Upper lobe of left lung (tissue), 6 donors: ENCODE measurements around the gene PDE4B. TPM values are rescaled to one million over a fixed set of nuclear protein-coding genes. Genes with fewer than 3 reads are reported as not detected.

ENCODE experiments used
- ATAC-seq, 2 donors: fragments of 200-7000 bp; cut with Tn5 transposase; one replicate each; pipeline ENCODE4 v1.9.1; 2022; ENCODE audit warnings: mild to moderate bottlenecking in 2 of 2, moderate library complexity in 2 of 2; ENCODE audit not compliant: low FRiP score in 2 of 2
- DNase-seq, 2 donors: peaks; one replicate each; pipeline ENCODE4 v3.0.0-alpha.2; 2019 to 2020
- H3K27ac ChIP-seq, 4 donors: fragments of 200-600 bp; sonication (generic); one replicate each; pipeline ENCODE4 v1.5.1; 2016 to 2019
- H3K27me3 ChIP-seq, 4 donors: fragments of 200-600 bp; sonication (generic); one replicate each; pipeline ENCODE4 v1.5.1; 2017 to 2019
- H3K36me3 ChIP-seq, 4 donors: fragments of 200-600 bp; sonication (generic); one replicate each; pipeline ENCODE4 v1.5.1; 2016 to 2019
- H3K4me1 ChIP-seq, 4 donors: fragments of 200-600 bp; sonication (generic); one replicate each; pipeline ENCODE4 v1.5.1; 2018 to 2019
- H3K4me3 ChIP-seq, 4 donors: fragments of 200-600 bp; sonication (generic); one replicate each; pipeline ENCODE4 v1.5.1; 2017 to 2019; ENCODE audit warnings: mild to moderate bottlenecking in 2 of 4, moderate library complexity in 1 of 4
- H3K9me3 ChIP-seq, 4 donors: fragments of 200-600 bp; sonication (generic); one replicate each; pipeline ENCODE4 v1.5.1; 2018 to 2019
- CTCF ChIP-seq, 6 experiments: fragments of 450-650 bp in 4 of 6; fragments of 200-600 bp in 2 of 6; sonication (generic) in 2 of 6; IDR thresholded peaks; one replicate each; pipeline ENCODE4 v1.5.1; 2016 to 2019; ENCODE audit warnings: antibody characterized with exemption in 6 of 6
- EP300 ChIP-seq, 4 donors: sonication (generic); formaldehyde crosslinking; IDR thresholded peaks; one replicate each; pipeline ENCODE4 v1.5.1; 2017; ENCODE audit warnings: antibody characterized with exemption in 4 of 4, control low read depth in 2 of 4
- POLR2A ChIP-seq, 4 donors: fragments of 450-650 bp; IDR thresholded peaks; one replicate each; pipeline ENCODE4 v1.5.1; 2016 to 2017; ENCODE audit warnings: antibody characterized with exemption in 4 of 4, mild to moderate bottlenecking in 2 of 4
- POLR2AphosphoS5 ChIP-seq, 2 donors: sonication (generic); formaldehyde crosslinking; IDR thresholded peaks; one replicate each; pipeline ENCODE4 v1.5.1; 2017; ENCODE audit warnings: antibody characterized with exemption in 2 of 2
- WGBS, 2 donors: methylation state at CpG; one replicate each; pipeline ENCODE4 v1.1.5; 2017 to 2018; 5-methylcytosine and 5-hydroxymethylcytosine counted together
- total RNA-seq, 6 donors: library from RNA; depleted of rRNA in 4 of 6; stranded (reverse); fragments of >200 nt in 4 of 6; gene quantifications; one replicate each; pipeline versions ENCODE4 v1.1.0 to v1.2.1, GENCODE V29; 2016 to 2021
- donor health status: DM: no; HTN: no; CAD: no; lungs with moderate emphysema.
- donor health status: DM: no; HTN: yes; CAD: no; lungs with severe emphysema.

PDE4B gene
- total RNA-seq, 6 donors from 2014 or later, result 8.1 to 61.6 (median 15.9) TPM

GRCh38 chr1:66332548-66332901 is 539.8 kb downstream of the PDE4B start:
- Histone ChIP-seq H3K27me3 (no peaks in the 10 kb centered on the region), H3K4me1 (peaks cover 35 to 63% (median 47%) of the 10 kb centered on the region in 4 donors), H3K36me3 (no peaks in the 10 kb centered on the region), H3K9me3 (no peaks in the 10 kb centered on the region), H3K27ac (peak overlapping the region; percentile 85 to 91 (median 90)), H3K4me3 (peak overlapping the region; percentile 43 to 64 (median 56))
- ATAC-seq (peak; percentile 2 to 28), DNase-seq (no peak)
- TF ChIP-seq POLR2A (IDR thresholded peaks at IDR 0.05) (peak in 1 of 4 donors; percentile 4), POLR2AphosphoS5 (IDR thresholded peaks at IDR 0.05) (no peak)
- 6% methylated on average over 2 of the region's 2 CpGs for WGBS, 2 donors

GRCh38 chr1:66333466-66334199 is 540.9 kb downstream of the PDE4B start:
- DNase-seq, result no peak
- no peaks in the 10 kb centered on the region for H3K9me3 ChIP-seq
- H3K4me3 ChIP-seq, result peak overlapping the region; percentile 28 to 64 (median 51)
- peak; percentile 22 to 52 for TF ChIP-seq POLR2AphosphoS5 (IDR thresholded peaks at IDR 0.05)
- TF ChIP-seq EP300 (IDR thresholded peaks at IDR 0.05), result no peak
- peak in 1 of 4 donors; percentile 48 for TF ChIP-seq POLR2A (IDR thresholded peaks at IDR 0.05)
- no peak for TF ChIP-seq CTCF (IDR thresholded peaks at IDR 0.05)
- 15 to 21% methylated on average over 4 of the region's 4 CpGs for WGBS, 2 donors
- H3K27me3 ChIP-seq, result no peaks in the 10 kb centered on the region
- H3K27ac ChIP-seq, result peak overlapping the region; percentile 85 to 91 (median 90)
- H3K4me1 ChIP-seq, result peaks cover 32 to 52% (median 43%) of the 10 kb centered on the region in 4 donors
- no peak for ATAC-seq
- no peaks in the 10 kb centered on the region for H3K36me3 ChIP-seq

GRCh38 chr1:66334318-66334717 is 541.6 kb downstream of the PDE4B start:
- DNase-seq (no peak), ATAC-seq (no peak)
- Histone ChIP-seq H3K9me3 (no peaks in the 10 kb centered on the region), H3K36me3 (no peaks in the 10 kb centered on the region), H3K27me3 (no peaks in the 10 kb centered on the region), H3K4me1 (peaks cover 35 to 52% (median 45%) of the 10 kb centered on the region in 4 donors), H3K4me3 (peak overlapping the region in 3 of 4 donors; percentile 43 to 64 (median 59)), H3K27ac (peak overlapping the region; percentile 85 to 91 (median 90))
- TF ChIP-seq POLR2A (IDR thresholded peaks at IDR 0.05) (no peak), EP300 (IDR thresholded peaks at IDR 0.05) (no peak), POLR2AphosphoS5 (IDR thresholded peaks at IDR 0.05) (no peak), CTCF (IDR thresholded peaks at IDR 0.05) (no peak)
- 54 to 68% methylated on average over 2 of the region's 2 CpGs for WGBS, 2 donors

- Histone ChIP-seq H3K9me3 (no peaks in the 10 kb centered on the region), H3K36me3 (no peaks in the 10 kb centered on the region), H3K27ac (peak overlapping the region; percentile 85 to 91 (median 90)), H3K4me3 (peak overlapping the region; percentile 6 to 64 (median 36)), H3K27me3 (no peaks in the 10 kb centered on the region), H3K4me1 (peaks cover 38 to 58% (median 53%) of the 10 kb centered on the region in 4 donors)
- TF ChIP-seq CTCF (IDR thresholded peaks at IDR 0.05), result no peak
- no peak for TF ChIP-seq POLR2AphosphoS5 (IDR thresholded peaks at IDR 0.05)
- no peak for TF ChIP-seq EP300 (IDR thresholded peaks at IDR 0.05)
- no peak for TF ChIP-seq POLR2A (IDR thresholded peaks at IDR 0.05)
- no peak for DNase-seq
- WGBS, 2 donors, result 28 to 35% methylated on average over 2 of the region's 2 CpGs
- ATAC-seq, result no peak
These were observed 542.4 kb downstream of the PDE4B start for GRCh38 chr1:66335125-66335524.

- TF ChIP-seq POLR2AphosphoS5 (IDR thresholded peaks at IDR 0.05) (peak; percentile 91 to 98), POLR2A (IDR thresholded peaks at IDR 0.05) (peak in 1 of 4 donors; percentile 76), CTCF (IDR thresholded peaks at IDR 0.05) (no peak), EP300 (IDR thresholded peaks at IDR 0.05) (peak; percentile 70 to 85 (median 82))
- no peaks in the 10 kb centered on the region for H3K9me3 ChIP-seq
- H3K36me3 ChIP-seq, result no peaks in the 10 kb centered on the region
- 35 to 39% methylated on average over 10 of the region's 10 CpGs for WGBS, 2 donors
- H3K4me1 ChIP-seq, result peaks cover 31 to 56% (median 52%) of the 10 kb centered on the region in 4 donors
- no peaks in the 10 kb centered on the region for H3K27me3 ChIP-seq
- peak; percentile 78 to 85 for ATAC-seq
- peak overlapping the region in 3 of 4 donors; percentile 12 to 64 (median 59) for H3K4me3 ChIP-seq
- peak overlapping the region; percentile 85 to 91 (median 90) for H3K27ac ChIP-seq
- peak in 1 of 2 donors; percentile 82 for DNase-seq
These were observed 543.4 kb downstream of the PDE4B start for GRCh38 chr1:66335859-66336640.
